Muscle of arm (tissue), 12 donors: ENCODE results near the gene TMEM205. TPM values are rescaled to one million over a fixed set of nuclear protein-coding genes. Genes with fewer than 3 reads are reported as not detected.
"Not testable (repeated sequence)": the region's sequence is repeated elsewhere in the genome, so short reads cannot be mapped to it uniquely, and the experiment has no call there.

Experiments
- DNase-seq: peaks from one replicate; pipeline ENCODE4 v3.0.0-alpha.2; 2013
- polyA plus RNA-seq, 12 donors: library from polyadenylated mRNA; unstranded; fragments of 120-200 nt; gene quantifications; one replicate each; pipeline ENCODE4 v1.2.1, GENCODE V29; 2013; ENCODE audit not compliant: insufficient read length in 12 of 12

TMEM205 gene
- polyA plus RNA-seq, 12 donors: 34.5 to 56.2 (median 42.0) TPM; not detected in 1

DNA sequence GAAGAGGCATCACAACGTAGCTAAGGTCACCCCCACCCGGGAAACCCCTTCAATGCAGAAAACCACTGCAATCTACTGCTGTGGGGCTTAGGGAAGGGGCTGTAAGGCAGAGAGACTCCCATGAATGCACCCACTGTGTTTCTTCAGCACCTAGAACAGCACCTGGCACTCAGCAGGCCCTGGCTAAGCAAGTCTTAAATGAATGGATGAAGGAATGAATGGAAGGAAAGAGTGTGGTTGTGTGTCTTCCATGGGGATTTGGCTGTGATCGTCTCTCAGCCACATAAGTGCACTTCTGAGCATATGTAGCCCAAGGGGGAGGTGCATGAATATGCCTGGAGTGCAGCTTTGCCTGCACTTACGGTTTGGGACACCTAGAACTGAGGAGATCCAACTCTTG is 3.1 kb upstream of the TMEM205 start:
- no peak for DNase-seq

DNA sequence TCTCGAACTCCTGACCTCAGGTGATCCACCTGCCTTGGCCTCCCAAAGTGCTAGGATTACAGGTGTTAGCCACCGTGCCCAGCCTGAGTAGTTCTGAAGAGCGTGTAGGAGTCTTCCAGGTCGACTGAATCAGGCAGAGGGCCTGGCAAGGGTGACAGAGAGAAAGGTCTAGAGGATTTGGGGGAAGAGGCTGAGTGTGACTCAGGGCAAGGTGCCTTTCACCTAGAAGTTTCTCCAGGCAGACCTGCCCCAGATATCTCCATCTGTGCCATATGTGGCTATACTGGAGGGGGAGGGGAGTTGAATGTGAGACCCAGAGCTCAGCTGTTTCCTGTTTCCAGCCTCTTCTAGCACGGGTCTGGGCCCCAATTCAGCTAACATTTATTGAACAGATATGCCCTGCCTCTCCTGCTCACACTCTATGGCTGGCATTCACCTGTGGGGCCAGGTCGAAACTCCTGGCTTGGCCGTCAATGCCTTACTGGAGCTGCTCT is 1.5 kb upstream of the TMEM205 start:
- no peak for DNase-seq

DNA sequence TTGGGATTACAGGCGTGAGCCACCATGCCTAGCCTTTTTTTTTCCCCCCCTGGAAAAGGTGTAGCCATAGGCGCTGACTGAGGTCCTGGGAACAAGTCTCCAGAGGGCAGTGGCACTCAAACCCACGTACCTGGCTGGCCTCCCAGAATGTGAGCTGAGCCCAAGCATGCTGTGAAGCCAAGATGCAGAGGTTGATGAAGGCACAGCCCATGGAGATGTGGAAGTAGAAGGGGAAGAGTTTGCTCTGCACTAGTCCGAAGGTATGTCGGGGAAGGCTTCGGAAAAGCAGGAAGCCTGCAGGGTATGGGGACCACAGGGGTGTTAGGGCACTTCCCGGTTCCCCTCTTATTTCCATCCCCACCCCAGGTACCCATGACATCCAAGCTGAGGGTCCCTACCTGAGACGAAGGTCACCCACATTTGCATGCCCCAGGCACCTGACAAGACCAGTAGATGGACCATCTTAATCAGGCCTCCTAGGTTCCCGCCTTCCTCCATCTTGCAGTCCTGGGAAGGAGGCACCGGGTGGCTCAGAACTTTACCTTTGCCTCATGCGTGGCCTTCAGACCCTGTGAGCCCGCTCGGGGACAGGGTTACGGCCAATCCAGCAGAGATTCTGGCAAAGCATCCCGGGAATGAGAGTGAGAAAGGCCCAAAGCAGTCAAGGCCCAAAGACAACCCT is 805 bp downstream of the TMEM205 start:
- DNase-seq: no peak

DNA sequence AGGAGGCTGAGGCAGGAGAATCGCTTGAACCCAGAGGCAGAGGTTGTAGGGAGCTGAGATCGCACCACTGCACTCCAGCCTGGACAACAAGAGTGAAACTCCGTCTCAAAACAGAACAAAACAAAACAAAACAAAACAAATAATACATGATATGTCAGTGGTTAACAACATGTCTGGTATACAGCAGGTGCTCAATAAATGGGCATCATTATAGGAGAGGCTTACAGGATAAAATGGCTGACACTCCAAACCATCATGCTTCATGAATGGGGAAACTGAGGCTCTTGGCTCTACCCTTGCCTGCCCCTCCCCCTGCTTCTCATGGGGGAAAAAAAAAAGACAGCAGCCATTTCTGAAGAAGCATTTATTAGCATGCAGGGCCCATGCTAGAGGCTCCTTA is 3.6 kb downstream of the TMEM205 start:
- no peak for DNase-seq

DNA sequence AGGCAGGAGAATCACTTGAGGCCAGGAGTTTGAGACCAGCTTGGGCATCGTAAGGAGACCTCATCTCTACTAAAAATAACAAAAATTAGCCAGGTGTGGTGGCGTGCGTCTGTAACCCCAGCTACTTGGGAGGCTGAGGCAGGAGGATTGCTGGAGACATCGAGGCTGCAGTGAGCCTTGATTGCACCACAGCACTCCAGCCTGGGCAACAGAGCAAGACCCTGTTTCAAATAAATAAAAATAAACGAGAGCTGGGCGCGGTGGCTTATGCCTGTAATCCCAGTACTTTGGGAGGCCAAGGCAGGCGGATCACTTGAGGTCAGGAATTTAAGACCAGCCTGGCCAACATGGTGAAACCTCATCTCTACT is 6.0 kb downstream of the TMEM205 start:
- DNase-seq: not testable (repeated sequence)

DNA sequence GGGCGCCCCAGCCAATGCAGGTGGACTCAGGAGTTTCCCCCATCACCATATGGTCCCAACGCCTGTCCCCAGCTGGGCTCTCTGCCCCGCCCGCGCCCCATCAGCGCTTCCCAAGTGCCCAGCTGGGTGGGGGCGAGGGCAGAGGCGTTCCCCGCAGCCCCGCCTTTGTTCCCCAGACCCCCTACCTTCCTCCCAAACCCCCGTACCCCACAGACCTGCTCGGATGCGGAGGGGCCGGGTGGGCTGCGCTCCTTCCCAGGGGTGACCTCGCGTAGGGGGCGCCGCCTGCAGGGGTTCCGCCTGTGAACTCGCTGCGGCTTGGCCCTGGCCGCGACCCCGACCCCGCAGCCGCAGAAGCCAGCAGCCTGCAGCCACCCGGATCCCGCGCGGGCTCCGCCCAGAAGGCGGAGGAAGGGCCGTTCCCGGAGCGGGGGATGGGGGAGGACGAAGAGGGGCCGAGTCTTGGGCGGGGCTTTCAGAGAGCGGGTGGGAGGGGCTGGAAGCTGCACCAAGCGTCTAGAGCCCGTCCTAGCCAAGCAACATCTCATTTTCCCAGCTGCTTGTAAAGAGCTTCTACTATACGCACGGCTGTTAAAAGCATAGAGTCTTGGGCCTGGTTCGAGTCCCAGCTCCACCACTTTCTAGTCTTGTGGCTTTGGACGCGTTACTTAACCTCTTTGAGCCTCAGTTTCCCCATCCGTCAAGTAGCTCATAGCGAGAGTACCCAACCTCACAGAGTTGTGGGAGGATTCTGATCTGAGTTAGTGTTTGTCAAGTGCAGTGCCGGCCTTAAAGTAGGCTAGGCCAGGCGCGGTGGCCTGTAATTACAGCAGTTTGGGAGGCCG is 6.6 kb downstream of the TMEM205 start, which contains the start of gene RAB3D:
TSS of gene RAB3D (minus strand) at position 404 of the 845 bp plus-strand sequence. CDS start 2,258 bp downstream, outside the sequence.
- DNase-seq: peak; percentile 95

DNA sequence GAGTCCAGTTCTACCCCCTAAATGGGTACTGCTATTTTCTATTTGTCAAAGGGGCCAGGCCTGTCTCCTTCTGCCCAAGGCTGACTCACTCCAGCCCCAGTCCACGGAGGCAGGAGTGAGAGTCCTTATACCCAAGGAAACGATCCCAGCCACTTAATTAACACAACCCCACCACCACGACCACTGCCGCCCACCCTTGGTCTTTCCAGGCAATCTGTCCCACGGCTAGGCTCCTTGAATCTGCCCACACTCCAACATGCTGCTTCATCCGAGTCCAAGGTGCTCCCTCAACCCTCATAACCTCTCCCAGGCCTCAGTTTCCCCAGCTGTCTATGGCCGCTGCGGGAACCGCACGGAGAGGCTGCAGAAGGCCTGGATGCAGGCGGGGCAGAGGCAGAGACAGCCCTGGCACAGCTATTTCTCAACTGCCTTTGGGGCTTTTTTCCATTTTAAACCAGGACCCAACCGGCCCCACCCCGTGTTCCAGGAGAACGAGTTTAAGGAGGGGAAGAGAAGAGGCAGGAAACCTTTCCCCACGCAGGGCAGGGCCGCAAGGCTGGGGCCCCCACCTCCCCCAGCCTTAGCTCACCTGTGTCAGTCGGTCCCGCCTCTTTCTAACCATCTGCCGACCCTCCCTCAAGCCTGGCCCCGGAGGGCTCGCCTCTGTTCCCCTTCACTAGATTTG is 7.4 kb downstream of the TMEM205 start:
- DNase-seq: no peak

DNA sequence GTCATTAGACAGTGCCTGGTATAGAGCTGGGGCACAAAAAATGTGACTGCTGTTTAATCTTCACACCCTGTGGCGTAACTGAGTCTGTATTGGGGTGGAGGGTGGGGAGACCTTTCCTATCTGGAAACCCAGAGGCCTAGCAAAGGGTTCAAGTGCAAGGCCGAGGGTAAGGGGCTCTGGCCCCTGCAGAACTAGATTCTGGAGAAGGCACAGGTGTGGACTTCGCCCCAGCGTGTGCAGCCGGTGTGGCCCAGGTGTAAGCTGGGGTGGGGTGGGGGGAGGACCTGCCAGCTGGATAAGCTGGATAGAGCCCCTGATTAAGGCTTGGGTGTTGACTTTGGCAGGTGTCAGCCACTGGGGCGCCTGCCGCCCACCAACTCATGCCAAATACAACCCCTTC is 7.9 kb downstream of the TMEM205 start:
- DNase-seq: no peak

DNA sequence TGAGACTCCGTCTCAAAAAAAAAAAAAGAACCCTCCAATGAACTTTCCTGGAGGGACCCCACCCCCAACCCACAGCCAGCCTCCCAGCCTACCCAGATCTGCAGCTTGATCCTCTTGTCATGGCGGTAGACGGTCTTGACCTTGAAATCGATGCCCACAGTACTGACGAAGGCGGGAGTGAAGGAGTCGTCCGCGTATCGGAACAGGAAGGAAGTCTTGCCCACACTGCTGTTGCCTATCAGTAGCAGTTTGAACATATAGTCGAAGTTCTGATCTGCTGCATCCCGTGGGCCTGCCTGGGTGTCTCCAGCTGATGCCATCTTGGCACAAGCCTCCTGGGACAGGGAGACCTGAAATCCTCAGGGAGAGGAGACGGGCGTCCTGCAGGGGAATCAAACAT is 9.0 kb downstream of the TMEM205 start:
- no peak for DNase-seq

DNA sequence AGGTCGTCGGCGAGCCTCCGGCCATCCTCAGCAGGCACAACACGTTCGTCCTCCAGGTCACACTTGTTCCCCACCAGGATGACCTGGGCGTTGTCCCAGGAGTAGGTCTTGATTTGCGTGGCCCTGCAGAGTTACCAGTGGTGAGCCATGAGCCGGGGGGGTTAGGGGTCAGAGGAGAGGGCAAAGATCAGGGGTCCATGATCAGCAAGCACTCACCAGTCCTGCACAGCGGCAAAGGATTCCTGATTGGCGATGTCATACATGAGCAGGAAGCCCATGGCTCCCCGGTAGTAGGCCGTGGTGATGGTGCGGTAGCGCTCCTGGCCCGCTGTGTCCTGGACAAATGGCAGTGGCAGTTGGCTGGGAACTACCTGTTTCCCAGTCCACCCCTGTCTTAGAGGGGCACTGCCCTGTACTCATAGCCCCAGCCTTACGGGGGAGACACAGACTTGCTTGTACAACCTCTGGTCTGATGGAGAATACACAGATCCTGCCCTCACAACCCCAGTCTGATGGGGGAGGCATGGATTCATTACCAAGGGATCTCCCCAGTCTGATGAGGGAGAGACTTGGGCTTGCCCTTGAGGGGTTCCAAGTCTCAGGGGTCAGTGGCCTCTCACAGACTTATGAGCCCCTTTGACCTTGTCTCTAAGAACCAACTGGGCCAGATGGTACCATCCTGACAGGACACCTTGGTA is 10.5 kb downstream of the TMEM205 start:
- no peak for DNase-seq

DNA sequence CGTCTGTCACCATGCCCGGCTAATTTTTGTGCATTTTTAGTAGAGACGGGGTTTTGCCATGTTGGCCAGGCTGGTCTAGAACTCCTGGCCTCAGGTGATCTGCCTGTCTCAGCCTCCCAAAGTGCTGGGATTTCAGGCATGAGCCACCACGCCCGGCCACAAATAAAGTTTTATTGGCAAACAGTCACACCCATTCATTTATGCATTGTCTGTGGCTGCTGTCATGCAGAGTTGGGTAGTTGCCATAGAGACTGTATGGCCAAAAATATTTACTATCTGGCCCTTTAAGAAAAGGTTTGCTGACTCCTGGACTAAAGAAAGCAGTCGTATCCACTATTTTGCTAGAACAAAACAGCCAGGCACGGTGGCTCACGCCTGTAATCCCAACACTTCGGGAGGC is 12.2 kb downstream of the TMEM205 start:
- not testable (repeated sequence) for DNase-seq

DNA sequence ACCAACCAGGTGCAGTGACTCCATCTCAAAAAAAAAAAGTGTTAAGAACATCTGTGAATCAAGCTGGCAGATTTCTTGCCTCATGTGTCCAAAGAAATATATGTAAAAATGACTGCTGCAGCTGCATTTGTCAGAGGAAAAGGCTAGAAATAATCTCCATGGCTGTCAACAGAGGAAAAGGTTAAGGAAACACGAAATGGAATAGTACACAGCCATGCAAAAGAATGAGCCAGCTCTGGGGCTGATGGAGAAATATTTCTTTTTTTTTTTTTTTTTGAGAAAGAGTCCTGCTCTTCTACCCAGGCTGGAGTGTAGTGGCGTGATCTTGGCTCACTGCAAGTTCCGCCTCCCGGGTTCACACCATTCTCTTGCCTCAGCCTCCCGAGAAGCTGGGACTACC is 13.2 kb downstream of the TMEM205 start:
- no peak for DNase-seq

DNA sequence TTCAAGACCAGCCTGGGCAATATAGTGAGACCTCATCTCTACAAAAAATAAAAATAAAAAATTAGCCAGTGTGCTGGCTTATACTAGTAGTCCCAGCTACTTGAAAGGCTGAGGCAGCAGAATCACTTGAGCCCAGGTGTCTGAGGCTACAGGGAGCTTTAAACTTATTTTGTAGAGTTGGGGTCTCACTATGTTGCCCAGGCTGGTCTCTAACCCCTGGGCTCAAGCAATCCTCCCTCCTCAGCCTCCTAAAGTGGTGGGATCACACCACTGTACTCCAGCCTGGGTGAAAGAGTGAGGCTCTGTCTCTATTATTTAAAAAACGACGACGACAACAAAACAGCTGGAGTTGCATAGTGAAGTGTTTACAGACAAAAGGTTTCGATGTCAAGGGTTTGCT is 14.6 kb downstream of the TMEM205 start:
- DNase-seq: no peak

DNA sequence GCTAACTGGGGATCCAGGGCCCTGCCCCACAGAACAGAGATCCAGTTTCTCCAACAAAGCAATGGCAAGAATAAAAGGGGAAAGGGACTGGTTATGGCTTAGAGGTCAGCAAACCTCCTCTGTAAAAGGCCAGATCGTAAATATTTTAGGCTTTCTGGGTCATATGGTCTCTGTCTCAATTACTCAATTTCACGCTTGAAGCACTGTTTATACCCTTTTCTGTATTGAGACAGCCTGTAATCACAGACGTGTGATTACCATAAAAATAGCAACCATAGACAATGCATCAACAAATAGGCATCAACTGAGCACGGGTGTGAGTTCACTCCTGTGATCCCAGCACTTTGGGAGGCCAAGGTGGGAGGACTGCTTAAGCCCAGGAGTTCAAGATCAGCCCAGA is 15.9 kb downstream of the TMEM205 start:
- DNase-seq: no peak

DNA sequence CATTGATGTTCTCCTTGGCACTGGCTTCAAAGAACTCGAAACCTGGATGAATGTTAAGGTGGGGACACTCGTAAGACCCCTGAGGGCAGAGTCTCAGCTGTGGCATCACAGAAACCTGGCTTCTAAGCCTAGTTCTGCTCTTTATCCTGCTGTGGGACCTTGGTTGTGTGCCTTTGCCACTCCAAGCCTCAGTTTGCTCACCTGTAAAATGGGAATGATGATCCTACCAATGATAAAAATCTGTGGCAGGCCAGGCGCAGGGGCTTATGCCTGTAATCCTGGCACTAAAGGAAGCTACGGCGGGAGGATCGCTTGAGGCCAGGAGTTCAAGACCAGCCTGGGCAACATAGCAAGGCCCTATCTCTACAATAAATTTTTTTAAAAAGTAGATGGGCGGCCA is 20.5 kb downstream of the TMEM205 start:
- DNase-seq: no peak

DNA sequence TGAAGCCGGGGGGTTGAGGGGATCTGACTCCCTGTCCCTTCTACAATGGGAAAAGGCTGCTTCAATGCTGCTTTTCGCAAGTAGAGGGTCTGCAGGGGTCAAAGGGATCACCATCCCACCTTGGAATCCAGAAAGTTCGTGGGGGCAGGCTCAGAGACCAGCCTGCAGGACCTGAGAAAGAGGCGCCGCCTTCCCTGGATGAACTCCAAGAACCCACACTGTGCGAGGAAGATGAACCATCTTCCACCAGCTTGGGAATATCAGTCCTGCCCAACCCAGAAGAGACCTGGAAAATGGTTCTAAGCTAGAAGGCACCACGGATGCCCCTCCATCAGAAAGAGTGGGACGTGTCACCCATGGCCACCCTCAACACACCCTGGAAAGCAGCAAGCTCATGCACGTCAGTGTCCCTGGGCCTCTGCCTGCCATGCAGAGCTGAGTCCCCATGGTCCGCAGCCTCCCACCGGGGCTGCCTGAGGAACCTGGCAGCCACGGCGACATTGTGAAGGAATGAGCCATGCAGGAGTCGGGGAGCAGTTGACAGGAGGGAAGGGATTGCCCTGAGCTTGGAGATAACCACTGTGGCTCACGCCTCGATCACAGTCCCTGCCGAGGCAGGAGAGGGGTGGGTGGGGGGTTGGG is 21.2 kb downstream of the TMEM205 start:
- DNase-seq: no peak

DNA sequence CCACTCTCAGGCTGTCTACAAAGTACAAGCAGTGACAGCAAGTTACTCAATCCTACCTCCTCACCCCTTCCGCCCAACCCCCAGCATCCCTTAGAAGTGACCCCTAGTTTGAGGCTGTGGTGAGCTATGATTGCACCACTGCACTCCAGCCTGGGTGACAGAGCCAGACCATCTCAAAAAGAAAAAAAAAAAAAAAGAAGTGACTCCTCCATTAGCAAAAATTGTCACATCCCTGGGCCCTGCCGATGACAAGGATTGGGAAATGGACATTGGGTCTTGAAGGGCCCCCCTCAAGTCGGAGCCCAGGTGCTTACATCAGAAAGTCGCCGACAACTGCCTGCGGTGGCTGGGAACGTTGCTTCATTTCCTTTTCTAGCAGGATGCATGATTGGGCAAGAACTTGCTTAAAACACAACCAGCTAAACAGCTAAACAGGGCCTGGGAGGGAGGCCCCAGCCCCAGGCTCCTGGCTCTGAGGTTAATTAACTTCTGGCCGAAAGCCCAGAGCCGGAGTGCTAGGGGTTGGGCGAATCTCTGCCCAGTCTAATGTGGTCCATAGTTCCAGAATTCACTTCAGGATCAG is 21.9 kb downstream of the TMEM205 start:
- peak; percentile 62 for DNase-seq

DNA sequence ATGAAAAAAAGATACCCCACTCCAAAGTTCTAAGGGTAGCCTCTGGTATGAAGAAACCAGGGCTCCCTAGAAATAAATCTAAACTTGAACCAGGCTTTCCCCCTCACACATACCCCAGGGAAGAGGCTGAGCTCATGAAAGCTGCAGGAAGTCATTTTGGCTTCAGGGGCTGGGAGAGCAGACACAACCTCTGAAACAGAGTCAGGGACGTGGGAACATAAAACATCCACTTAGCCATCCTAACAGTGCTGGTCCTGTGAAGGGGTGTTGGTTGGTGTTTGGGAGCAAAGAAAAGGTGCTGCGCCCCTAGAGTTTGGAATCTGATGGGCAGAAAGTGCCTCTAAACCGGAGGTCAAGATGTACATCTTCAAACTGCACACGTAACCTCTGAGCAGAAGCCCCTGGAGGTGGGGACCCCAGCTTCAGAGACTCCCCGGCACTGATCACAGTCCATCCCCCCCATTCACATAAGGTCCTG is 22.4 kb downstream of the TMEM205 start:
- DNase-seq: no peak

DNA sequence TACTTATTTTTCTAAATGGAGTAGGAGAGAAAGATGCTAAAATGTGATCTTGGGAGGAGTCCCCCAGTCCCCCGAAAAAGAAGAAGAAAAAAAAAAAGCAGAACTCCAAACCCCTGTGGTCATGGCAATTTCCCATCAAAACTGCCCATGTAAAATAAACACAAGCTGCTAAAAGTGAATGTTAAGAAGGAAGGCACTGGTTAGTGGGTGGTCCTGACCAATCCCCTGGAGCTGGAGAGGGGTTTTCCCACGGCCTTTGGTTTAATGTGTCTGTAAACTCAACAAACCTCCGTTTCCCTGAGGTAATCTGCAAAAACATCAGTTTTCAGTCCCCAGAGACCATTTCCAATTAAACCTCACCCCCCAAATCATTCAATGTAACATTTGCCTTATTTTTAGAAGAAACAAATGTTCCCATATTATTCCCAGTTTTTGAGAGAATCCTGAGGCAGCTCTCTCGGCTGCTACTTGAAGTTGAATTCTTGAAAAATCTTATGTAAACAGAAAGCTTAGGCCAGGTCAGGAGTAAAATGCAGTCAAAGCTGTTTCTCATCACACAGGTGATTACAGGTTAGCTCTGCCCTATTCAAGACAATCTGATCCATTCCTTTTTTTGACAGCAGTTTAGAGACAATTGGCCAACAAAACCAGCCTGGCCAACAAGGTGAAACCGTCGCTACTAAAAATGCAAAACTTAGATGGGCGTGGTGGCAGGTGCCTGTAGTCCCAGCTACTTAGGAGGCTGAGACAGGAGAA is 23.6 kb downstream of the TMEM205 start:
- DNase-seq: no peak
